Transverse colon (tissue), 4 donors: ENCODE results near the gene VAV2.
"Not testable (repeated sequence)": the region's sequence is repeated elsewhere in the genome, so short reads cannot be mapped to it uniquely, and the experiment has no call there.

Experiments used
- EP300 ChIP-seq: sonication (generic); formaldehyde crosslinking; IDR thresholded peaks from one replicate; pipeline ENCODE4 v1.6.1; 2017; ENCODE audit warnings: antibody characterized with exemption, low read depth
- POLR2A ChIP-seq: fragments of 450-650 bp; IDR thresholded peaks from one replicate; pipeline ENCODE4 v1.6.1; 2016; ENCODE audit warnings: antibody characterized with exemption, mild to moderate bottlenecking, moderate library complexity
- POLR2AphosphoS5 ChIP-seq, 3 donors: sonication (generic); formaldehyde crosslinking; IDR thresholded peaks; one replicate each; pipeline ENCODE4 v1.6.1; 2016; ENCODE audit warnings: antibody characterized with exemption in 3 of 3
- TF ChIP-seq, protein P1 (sequence below), 5 experiments: fragments of 200-600 bp in 3 of 5; fragments of 450-650 bp in 2 of 5; sonication (generic) in 3 of 5; IDR thresholded peaks; 1 replicate in 2 of 5; 2 replicates in 3 of 5; pipeline ENCODE4 v1.5.1; 2016 to 2017; ENCODE audit warnings: antibody characterized with exemption in 5 of 5, inconsistent platforms in 3 of 5, mild to moderate bottlenecking in 2 of 5, moderate library complexity in 1 of 5

GRCh38 chr9:133766234-133766633, 225.9 kb downstream of the VAV2 start:
- not testable (repeated sequence) for TF ChIP-seq POLR2A; POLR2AphosphoS5 (IDR thresholded peaks at IDR 0.05); EP300
- TF ChIP-seq, protein P1, sequence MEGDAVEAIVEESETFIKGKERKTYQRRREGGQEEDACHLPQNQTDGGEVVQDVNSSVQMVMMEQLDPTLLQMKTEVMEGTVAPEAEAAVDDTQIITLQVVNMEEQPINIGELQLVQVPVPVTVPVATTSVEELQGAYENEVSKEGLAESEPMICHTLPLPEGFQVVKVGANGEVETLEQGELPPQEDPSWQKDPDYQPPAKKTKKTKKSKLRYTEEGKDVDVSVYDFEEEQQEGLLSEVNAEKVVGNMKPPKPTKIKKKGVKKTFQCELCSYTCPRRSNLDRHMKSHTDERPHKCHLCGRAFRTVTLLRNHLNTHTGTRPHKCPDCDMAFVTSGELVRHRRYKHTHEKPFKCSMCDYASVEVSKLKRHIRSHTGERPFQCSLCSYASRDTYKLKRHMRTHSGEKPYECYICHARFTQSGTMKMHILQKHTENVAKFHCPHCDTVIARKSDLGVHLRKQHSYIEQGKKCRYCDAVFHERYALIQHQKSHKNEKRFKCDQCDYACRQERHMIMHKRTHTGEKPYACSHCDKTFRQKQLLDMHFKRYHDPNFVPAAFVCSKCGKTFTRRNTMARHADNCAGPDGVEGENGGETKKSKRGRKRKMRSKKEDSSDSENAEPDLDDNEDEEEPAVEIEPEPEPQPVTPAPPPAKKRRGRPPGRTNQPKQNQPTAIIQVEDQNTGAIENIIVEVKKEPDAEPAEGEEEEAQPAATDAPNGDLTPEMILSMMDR (IDR thresholded peaks at IDR 0.05): not testable (repeated sequence)
